OCI-LY7 (cell line): Measurements from ENCODE around the gene NCAPD3.

ENCODE experiments used
- EZH2phosphoT487 ChIP-seq: fragments of 200-600 bp; sonication (generic); IDR thresholded peaks from 2 replicates; pipeline ENCODE4 v1.6.1; 2018; ENCODE audit warnings: low read depth, borderline replicate concordance, mild to moderate bottlenecking, mixed run types, antibody characterized with exemption, low read length, moderate library complexity, mixed read lengths
- TF ChIP-seq, protein P1 (sequence below): fragments of 200-600 bp; sonication (generic); conservative IDR thresholded peaks from 2 replicates; pipeline ENCODE4 v1.5.1; 2014; ENCODE audit warnings: mild to moderate bottlenecking, antibody characterized with exemption, low read length, moderate library complexity, mixed read lengths

GRCh38 chr11:134272381-134273316 is 48.9 kb upstream of the NCAPD3 start:
- TF ChIP-seq, protein P1, sequence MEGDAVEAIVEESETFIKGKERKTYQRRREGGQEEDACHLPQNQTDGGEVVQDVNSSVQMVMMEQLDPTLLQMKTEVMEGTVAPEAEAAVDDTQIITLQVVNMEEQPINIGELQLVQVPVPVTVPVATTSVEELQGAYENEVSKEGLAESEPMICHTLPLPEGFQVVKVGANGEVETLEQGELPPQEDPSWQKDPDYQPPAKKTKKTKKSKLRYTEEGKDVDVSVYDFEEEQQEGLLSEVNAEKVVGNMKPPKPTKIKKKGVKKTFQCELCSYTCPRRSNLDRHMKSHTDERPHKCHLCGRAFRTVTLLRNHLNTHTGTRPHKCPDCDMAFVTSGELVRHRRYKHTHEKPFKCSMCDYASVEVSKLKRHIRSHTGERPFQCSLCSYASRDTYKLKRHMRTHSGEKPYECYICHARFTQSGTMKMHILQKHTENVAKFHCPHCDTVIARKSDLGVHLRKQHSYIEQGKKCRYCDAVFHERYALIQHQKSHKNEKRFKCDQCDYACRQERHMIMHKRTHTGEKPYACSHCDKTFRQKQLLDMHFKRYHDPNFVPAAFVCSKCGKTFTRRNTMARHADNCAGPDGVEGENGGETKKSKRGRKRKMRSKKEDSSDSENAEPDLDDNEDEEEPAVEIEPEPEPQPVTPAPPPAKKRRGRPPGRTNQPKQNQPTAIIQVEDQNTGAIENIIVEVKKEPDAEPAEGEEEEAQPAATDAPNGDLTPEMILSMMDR, result no peak
- no peak for TF ChIP-seq EZH2phosphoT487
